GM19372 (cell line): ENCODE results near the gene SND1.

ENCODE experiments used
- ATAC-seq: cut with Tn5 transposase; IDR thresholded peaks from one replicate; pipeline ENCODE4 v1.9.1; 2021; ENCODE audit warnings: mild to moderate bottlenecking, low read depth, moderate library complexity; ENCODE audit not compliant: unreplicated experiment

The SND1 gene

DNA sequence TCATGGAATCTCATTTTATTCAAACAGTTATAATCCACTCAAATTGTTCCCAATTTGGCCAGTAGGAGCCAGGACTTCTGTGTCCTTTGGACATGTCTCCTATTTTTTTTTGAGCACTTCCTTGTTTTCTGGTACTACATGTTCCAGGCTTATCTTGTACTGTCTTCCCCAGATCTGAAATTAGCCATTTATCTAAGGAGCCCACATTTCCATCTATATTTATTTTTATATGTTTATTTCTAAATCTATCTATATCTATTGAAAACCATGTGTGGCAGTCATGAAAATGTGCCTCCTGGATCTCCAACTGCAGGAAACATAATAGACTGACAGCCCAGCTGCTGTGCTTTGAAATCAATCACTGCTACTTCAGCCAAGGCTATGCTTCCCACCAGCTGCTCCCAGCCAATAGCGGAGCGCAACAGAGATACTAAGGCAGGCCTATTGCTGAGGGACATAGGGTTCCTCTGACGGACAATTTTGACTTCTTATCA, 232.1 kb downstream of the SND1 start:
- ATAC-seq: no peak

DNA sequence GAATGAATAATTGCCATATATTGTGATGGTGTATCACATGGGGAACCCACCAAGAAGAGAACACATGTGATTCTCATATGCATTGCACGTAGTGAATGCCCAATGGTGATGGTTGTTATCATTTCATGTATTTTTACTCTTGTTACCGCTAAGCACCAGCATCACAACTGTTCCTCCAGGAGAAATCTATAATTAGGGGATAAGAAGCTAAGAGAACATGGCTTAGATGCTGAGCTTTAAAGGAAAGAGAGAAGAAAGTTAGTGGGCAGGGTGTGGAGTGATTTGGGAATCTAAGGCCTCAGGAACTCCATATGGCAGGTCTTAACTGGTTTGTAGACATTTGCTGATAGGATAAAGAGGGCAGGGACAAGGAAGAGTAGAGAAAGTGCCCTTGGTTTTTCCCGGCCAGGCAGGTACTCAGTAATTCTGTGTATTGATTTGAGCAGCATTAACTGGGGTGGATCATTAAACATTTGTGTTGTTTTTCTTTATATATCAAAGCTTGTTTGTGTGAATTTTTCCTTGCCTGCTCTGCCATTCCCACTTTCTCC, 233.3 kb downstream of the SND1 start:
- ATAC-seq: no peak

DNA sequence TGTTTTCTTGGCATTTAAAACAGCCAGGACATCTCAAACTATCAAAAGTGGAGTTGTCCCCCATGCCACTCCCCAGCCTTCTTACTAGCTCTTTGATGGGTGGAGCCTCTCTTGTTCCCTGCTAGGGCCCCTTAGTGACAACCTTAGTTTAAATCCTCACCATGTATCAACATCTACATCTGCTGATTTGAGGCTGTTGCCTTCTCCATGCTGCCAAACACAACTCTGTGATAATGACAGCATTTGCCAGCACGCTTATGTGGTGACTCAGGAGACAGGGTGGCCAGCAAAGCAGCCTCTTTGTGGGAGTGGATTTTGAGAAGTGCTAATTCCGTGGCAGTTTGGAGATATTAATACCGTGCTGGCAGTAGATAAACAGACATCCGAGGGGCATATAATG, 233.8 kb downstream of the SND1 start:
- ATAC-seq: no peak

DNA sequence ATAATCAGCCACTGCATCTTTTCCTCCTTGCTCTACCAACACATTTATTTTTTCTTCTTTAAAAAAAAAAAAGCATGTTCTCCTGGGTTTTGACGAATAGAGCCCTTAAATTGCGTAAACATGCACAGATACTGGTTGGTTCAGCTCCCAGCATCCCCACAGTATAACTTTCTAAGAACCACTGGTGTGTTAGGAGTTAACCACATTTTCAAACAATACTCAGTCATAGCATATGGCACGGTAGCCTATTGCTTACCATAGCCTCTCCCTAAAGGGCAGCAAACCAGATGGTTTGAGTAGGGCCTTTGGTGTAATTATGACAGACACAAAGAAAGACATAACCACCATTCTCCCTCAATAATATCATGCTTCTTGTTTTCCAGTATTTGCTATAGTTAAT, 234.3 kb downstream of the SND1 start:
- ATAC-seq: no peak

DNA sequence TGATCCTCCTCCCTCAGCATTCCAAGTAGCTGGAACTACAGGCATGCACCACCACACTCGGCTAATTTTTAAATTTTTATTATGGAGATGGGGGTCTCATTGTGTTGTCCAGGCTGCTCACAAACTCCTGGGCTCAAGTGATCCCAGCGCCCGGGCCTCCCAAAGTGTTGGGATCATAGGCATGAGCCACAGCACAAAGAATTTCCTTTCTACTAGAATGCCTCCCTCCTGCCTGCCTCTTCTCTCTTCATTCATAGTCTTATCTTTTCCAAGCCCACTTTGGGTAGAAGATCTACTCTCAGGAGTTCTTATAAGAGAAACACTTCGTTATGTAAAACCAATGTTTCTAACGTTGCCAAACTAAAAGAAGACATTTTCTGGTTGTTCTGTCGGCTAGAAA, 235.1 kb downstream of the SND1 start:
- no peak for ATAC-seq

DNA sequence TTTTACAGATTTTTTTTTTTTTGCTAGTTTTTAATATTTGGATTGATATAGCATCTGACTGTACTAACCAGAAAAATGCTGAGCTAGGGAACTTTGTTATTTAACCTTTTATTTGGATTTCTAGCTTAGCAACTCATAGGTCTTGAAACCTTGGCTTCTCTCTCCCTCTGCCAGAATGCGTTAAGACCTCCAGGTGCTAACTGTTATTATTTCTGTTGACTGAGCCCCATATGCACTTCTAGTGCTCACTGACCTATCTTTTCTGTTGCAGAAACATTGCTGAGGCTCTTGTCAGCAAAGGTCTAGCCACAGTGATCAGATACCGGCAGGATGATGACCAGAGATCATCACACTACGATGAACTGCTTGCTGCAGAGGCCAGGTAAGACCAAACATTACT, 235.6 kb downstream of the SND1 start:
- no peak for ATAC-seq

DNA sequence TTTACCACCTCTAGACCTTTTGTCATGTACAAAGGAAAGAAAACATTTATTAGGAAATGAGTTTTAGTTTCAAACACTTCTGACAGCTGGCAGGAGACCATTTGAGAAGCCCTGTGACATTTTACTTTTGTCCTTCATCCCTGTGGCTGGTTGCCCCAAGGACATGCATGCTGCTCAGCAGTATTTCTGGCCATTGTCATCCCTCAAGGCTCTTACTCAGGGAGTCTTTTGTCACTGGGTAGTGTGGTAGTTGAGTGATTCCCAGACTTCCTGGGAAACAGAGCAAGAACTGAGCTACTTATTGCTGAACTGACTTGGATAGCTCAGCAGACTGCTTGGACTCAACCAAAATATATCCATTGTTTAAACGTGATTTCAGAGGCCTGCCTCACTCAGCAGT, 236.4 kb downstream of the SND1 start:
- no peak for ATAC-seq

DNA sequence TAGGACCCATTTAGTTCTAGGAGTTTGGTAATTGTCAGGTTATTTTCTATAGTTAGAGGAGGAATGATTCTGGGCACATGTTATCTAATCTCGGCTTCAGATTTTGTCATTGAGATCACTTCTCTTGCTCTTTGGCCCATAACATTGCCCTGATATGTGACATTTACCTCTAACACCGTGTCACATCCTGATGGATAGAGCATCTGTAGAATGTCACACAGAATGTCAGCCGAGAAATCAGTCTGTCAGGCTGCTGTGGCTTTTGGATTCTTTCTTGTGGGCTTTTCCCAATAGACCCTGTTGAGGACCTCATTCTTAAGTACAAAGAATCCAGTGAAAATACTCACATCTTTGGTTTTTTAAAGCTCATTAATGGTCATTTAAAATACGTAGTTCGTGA, 236.8 kb downstream of the SND1 start:
- no peak for ATAC-seq

DNA sequence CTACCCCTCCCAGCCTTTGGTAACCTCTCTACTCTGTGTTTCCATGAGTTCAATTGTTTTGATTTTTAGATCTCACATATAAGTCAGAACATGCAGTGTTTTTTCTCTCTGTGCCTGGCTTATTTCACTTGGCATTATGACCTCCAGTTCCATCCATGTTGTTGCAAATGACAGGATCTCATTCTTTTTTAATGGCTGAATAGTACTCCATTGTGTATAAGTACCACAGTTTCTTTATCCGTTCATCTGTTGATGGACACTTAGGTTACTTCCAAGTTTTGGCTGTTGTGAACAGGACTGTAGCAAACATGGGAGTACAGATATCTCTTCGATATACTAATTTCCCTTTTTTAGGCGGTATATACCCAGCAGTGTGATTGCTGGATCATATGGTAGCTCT, 237.7 kb downstream of the SND1 start:
- no peak for ATAC-seq

DNA sequence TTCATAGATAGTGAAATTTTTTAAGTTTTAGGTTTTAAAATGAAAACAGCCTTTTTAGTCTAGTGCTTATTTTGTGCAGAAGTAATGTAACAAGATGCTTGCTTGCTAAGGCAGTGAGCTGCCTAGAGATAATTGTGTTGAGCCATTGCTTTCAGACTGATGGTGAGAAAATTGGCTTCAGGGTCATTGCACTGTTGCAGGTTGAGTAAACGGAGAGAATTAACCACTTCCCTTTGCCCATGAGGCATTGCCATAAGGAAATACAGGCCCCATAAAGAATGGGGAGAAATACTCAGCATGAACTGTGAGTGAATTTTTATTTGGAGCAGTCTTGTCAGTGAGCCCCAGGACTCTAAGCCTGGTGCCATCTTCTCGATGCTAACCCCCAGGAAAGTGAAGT, 238.7 kb downstream of the SND1 start:
- ATAC-seq: no peak

DNA sequence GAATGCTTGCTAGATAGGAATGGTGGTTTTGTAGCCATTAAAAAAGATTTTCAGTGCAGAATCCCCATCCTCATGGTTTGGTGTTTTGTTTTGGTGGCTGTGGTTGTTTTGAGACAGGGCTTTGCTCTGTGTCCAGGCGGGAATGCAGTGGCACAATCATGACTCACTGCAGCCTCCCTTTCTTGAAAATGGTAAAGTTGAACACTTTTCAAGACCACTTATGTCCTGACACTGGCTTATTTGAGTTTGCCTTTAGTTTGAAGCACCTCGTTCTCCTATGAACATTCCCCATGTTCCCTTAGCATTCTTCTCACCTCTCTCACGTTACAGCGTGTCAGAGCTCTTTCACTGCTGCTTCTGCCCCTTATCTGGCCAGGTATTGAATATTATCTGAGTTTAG, 239.2 kb downstream of the SND1 start:
- ATAC-seq: no peak

DNA sequence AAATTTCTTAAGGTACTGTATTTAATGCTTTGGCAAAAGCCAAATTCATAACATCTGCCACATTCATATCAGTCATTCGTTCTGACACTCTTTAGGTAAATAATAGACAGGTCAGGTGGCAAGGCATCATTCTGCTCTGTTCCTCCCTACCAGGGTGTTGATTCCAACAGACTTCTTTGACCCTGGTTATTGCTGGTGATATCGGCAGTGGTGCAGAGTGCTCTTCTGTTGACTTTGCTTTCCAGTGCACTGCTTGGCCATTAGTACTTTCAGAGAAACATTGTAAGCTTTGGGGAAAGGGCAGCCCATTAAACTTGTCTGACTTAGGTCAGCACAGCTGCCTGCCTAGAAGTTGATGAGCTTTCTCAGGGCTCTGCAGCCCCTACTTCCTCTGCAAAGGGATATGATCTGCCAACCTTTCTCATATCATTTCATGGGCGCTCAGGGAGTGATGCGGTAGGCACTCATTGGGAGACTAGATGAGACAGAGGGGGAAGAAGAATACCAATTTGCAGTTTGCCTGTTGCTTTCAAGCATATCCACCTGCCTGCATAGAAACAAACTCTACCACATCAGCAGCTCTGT, 240.0 kb downstream of the SND1 start:
- ATAC-seq: no peak

DNA sequence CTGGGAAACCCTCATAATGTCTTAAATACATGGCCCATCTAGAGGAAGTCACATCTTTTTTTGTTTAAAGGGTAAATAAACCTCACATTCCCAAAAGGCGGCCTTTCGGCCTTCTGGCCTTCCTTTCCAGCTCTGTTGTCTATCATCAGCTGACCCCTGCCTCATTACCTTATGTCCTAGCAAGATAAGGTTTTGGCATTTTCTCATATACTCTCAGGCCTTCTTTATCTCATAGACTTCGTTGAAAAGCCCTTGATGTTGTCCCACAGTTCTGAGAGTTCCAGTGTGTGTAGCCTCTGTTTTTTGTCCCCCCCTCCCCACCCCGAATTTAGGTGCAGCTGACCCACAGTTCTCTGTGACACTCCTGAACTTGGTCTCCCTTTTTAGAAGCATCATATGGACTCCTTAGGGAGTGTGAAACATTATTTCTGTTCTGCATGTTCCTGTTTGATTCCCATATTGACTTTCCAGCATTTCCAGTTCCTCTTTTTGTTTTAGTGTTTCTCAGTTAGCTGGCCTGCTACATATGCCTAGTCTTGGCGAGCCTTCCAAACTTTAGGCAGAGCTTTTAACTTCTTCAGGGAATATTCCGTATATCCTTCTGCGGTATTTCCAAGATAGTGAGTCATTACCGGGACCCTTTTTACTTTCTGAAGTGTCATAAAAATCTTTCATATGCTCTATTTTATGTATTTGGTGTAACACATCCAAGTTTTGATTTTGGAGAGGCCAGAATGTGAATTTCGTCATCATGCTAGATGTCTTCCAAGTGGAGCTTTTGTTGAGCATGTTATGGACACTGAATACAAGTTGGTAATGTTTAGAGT, 240.7 kb downstream of the SND1 start:
- ATAC-seq: no peak

DNA sequence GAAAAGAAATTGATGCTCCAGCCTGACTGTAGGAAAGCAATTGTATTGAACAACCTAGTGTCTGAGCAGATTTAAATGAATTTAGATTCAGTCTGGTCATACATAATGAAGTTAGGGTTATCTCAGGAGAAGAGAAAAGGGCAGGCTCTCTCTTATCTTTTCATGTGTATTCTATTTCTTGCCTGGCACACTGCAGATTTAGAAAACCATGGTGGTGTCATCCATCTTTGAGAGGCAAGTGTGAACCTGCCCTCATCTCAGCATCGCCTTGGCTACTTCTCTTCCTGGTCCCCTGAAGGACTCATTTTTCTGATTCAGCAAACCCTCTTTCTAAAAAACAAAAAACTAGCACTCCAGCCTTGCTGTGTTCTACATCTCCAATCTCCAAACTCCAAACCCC, 241.6 kb downstream of the SND1 start:
- no peak for ATAC-seq

DNA sequence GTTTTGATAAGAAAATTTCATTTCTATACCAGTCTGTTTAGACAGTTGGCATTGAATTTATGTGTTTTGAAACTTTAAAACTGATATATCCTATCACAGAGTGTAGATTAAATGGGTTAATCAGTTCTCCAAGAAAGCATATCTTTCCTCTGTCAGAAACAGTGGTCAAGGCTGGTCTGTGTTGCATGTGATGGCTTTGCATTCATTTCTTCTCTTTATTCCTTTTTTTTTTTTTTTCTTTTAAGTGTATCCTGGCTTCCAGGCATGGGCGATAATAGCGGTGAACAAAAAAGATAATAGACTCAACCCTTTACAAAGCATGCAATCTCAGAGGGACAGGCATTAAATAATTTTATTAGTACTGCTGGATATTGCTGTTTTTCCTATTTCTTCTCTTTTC, 242.6 kb downstream of the SND1 start:
- no peak for ATAC-seq

DNA sequence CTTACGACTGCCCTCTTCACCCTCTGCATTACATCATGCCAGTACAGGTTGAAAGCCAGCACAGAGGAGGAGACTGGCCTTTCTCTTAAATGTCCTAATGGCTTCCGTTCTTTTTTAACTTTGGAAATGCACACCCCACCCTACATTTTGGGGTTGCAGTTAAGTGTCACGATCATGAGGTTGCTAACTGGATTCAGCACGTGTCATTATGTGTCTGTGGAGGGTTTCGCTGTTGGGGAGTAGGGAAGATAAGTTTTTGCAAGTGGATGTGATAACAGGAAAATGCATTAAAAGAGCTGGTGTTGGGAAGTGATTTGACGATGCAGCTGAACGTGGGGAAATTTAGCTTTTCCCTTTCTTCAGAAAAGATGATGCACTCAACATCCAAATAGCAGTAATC, 243.4 kb downstream of the SND1 start:
- ATAC-seq: no peak

DNA sequence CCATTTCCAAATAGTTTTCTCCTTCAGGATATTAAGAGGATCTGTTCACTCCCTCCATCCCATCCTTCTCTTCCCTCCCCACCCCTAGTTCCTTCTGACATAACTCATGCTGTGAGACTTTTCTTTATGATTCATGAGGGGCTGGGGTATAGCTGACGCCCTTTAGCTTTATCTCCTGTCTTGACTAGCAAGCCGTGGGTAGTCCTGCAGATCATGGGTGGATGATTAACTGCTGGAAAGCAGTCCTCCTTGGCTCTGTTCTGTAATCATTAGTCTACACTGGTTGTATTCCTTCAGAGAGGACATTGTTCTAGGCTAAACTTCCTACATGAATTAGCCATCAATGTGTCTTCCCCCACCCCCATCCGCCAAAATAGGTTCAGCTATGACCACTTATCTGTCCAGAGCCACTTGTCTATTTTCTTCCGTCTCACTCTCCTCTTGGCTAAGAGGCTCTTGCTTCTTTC, 243.9 kb downstream of the SND1 start:
- no peak for ATAC-seq

DNA sequence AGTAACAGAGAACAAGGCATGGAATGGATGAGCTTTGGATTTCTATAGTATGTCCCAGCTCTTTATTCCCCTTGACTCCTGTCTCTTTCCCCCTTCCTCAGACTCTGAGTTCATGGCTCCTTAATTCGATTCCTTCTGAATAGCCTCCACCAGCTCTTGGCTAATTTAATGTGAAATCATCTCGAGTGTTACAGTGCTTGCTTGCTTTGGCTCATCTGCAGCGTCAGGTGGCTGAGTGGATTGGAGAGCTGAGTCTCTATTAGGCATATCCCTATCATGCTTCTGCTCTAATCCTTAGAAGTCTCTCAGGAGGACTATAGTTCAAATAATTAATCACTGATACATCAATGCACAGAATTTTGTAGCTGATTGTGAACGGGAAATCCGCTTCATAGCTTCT, 244.7 kb downstream of the SND1 start:
- ATAC-seq: no peak

DNA sequence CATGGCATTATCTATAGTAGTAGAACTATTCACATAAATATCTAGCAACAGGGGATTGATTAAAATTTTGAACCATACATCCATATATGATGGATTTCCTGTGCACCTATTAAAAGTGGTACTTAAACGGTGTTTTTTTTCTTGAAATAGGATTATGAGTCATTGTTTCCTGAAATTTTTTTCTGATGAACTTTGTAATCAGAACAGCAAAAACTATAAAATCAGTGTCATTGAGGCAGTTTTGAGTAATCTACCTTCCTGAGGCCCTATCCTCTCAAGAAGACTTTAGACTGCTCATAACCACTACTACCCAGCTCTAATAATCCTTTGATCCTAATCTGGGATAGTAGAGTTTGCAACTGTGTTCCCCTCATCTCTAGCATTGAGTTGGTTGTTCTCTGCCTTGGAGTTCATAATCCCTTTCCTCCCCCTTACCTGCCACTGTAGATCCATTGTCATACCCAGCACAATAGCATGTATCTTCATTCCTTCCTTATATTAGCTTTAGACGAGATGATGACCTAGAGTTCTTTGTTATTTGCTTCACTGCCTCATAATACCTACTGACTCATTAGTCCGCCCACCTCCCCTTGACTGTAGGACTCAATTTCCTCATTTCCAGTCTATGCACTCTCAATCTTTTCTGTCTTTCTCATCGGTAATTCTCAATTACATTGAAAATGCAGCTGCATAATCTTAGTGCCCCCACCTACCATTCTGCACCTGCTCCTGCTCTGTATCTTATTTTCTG, 245.9 kb downstream of the SND1 start:
- no peak for ATAC-seq

DNA sequence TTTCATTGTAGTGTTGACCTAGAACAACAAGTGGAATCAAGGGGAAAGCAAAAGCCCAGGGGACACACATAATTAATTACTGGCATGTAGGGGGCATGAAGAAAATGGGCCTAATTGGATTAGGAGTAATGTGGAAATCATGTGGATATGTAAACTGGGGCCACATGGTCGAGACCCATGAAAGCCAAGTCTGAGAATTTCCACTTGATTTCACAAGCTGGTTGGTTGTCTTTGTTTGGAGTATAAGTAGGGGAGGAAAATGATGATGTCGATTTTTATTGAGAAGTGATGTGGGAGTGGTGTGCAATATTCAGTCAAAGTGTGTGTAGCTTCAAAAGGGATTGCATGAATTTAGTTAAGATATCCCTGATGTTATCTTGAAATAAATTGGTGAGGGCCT, 247.4 kb downstream of the SND1 start:
- ATAC-seq: no peak

DNA sequence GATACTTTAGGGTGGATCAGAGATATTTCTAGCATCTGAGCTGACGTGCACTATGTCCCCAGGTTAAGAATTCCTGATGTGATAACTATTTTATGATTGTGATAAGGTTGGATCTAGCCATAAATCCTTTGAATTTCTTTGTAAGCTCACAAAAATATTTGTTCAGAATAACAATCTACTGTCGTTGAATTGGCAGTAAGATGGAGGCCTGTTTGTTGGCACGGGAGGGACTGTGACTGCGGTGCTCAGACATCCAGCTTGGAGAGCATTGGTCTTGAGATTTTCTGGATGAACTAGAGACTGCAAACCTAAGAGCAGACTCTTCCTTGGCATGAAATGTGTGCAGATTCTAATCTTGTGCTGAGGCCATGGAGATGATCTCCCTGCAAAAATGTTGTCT, 248.1 kb downstream of the SND1 start:
- ATAC-seq: no peak
